HG02852 (cell line): ENCODE measurements around the gene LMO3.

ENCODE experiments used
- ATAC-seq: cut with Tn5 transposase; IDR thresholded peaks from one replicate; pipeline ENCODE4 v1.9.1; 2021; ENCODE audit warnings: mild to moderate bottlenecking, moderate library complexity; ENCODE audit not compliant: unreplicated experiment

Gene LMO3

DNA sequence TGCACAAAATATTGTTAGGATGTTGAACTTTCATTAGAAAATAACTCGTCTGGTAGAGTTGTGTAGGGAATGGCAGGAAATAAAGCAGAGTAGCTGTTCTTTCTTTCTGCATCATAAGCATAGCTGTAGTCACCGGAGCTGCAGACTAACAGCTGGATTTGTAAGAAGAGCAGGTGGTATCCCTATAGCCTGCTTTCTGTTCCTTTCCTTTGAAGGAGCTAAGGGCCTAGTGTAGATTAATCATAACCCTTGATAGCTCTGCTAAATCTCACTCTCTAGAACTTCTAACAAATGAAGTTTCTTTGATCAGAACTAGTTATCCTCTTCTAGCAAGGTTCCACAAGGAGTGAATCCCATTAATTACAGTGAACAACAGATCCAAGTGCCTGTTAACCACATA, 3.5 kb downstream of the LMO3 start:
- ATAC-seq: no peak

DNA sequence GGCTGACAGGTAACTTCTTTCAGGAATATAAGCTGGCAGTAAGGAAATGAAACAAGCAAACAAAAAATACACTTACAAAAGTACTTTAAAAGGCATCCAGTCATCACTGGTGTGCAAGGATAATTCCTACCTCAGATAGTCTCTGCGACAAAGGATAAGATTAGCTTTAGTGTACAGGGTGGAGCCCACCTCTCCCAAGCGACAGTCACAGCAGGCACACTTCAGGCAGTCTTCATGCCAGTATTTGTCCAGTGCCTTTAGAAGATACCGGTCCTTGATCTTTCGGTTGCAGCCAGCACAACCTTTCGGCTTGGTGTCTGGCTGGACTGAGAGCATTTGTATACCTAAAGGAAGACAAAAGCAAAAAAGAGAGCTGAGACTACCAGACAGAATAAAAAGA, 5.4 kb downstream of the LMO3 start:
- ATAC-seq: no peak

DNA sequence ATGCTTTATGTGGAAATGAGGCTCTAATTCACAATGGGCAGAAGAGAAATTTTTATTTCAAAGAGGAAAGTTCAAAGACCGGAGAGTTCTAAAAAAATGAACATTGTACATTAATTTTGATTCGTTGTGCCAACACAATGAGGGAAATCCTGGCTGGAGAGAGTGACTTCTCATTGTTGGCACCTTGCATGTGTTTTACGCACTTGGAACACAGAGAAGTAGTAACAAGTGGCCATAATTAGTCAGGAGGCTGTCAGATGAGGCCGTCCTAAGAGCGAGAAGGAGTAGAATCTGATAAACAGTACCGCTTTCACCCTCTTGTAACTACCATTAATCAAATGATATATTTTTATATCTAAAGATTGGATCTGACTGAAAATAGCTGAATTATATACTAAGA, 6.9 kb downstream of the LMO3 start:
- no peak for ATAC-seq

DNA sequence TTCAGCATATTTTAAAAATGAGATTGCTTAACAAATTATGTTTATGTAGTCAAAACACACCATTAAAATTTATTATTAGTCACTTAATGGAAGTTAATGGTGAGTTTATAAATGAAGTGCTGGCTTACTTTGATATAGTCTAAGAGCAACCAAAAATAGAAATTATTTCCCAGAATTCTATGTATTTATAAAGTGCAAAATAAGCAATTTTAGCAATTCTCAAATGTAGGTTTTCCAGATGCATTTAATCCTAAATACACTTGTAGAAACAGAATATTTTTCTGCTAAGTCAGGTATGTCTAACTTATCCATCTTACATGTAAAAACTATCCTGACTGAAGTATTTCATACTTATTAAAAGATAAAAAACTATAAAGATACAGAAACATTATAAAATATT, 11.2 kb downstream of the LMO3 start:
- no peak for ATAC-seq

DNA sequence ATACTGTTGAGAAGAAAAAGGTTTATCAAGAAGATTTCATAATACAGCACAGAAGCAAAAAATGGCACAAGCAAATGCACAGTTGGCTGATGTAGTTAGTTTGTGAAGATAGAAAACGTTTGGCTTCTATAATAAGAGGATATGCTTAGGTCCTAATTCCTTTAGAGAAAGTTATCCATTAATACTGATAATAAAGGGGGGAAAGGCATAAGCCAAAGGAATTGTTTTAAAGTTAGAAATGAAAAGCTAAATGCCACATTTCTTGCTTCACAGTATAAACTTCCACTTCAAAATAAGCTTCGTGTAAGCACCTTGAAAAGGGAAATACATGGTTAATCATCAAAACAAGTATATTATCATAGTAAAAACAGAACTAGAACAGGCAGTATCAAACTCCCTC, 12.4 kb downstream of the LMO3 start:
- no peak for ATAC-seq

- ATAC-seq: no peak
Measured at GRCh38 chr12:16590645-16591044, 15.3 kb downstream of the LMO3 start.

GRCh38 chr12:16588812-16589211, 17.1 kb downstream of the LMO3 start:
- ATAC-seq: no peak

- ATAC-seq: no peak
Measured at GRCh38 chr12:16587514-16587913, 18.4 kb downstream of the LMO3 start.

GRCh38 chr12:16587110-16587453, 18.9 kb downstream of the LMO3 start:
- no peak for ATAC-seq

- no peak for ATAC-seq
Measured at GRCh38 chr12:16586350-16587109, 19.4 kb downstream of the LMO3 start.

DNA sequence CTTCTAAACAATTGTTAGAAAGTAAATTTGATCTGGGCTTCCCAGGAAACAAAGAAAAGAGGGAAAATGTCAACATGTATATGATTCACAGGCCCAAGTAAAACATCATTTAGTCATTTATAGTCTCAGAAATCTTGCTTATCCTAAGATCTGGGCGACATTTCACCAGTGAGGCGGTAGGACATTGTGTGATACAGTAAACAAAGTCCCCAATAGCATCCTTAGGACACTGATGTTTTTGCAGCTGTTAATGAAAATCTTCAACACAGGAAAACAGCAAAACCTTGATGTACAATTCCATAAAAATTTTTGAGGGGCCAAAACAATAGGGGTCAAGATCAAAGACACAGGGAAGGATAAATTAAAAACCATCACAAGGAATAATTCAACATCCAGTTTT, 20.2 kb downstream of the LMO3 start:
- ATAC-seq: no peak

GRCh38 chr12:16583969-16584745, 21.8 kb downstream of the LMO3 start:
- no peak for ATAC-seq

GRCh38 chr12:16581416-16581815, 24.5 kb downstream of the LMO3 start:
- ATAC-seq: no peak

GRCh38 chr12:16579041-16579440, 26.9 kb downstream of the LMO3 start:
- no peak for ATAC-seq

DNA sequence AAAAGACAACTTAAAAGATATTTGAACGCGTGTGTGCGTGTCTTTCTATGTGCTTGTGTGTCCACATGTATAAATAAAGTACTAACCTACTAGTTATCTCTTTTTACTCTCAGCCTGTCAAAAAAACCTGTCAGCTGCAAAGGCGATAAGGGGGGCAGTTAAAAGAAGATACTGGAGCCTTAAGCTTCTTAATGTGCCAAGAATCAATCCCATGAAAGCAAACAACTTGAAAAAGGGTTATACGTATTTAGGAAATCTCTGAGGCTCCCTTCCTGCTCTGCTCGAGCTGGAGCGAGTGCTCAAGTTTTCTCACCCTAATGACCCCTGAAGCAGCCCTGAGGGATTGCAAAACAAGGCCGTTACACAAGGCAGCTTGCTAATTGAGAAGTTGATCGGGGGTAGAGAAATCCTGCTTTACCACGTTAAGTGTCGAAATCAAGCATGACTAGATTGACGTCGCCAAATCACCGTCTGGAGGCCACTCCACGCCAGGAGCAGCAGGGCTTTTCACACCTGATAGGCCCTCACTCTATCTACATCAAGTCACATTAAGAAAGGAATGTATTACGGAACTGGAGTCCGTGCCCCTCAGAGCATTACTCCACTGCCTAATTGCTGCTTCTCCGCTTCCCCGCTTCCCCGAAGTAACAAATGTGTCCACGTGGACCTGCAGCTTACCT, 32.4 kb downstream of the LMO3 start:
- no peak for ATAC-seq

GRCh38 chr12:16568873-16569272, 37.1 kb downstream of the LMO3 start:
- no peak for ATAC-seq

DNA sequence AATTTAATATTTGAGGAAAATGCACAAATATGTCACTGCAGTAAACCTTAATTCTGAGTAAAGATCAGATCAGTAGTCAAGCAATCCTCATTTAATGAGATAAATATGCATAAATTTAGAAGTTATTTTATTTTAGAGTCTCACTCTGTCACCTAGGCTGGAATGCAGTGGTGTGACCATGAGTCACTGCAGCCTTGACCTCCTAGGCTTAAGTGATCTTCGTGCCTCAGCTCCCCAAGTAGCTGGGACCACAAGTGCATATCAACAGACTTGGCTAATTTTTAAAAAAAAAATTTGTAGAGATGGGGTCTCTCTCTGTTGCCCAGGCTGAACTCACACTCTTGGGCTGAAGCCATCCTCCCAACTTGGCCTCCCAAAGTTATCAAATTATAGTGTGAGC, 41.3 kb downstream of the LMO3 start:
- ATAC-seq: no peak

GRCh38 chr12:16563504-16563903, 42.5 kb downstream of the LMO3 start:
- no peak for ATAC-seq

DNA sequence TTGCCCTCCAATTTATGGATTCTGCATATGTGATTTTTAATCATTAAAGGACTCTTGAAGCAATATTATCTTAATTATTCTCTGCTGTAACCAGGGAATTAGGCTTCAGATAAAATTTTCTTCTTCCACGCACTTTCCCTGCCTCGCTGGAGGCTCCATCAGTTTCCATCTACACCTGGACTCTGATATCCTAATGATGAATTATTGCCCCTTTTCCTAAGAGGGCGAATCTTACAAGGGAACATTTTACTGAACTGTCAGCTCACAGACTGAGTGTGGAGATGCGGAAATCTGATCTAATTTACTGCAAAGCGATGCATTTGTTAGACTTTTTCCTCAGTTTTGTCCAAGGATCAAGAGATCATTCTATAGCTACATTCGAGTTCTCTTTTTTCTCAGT, 43.0 kb downstream of the LMO3 start:
- no peak for ATAC-seq

- ATAC-seq: no peak
Measured at GRCh38 chr12:16562435-16562834, 43.5 kb downstream of the LMO3 start.

DNA sequence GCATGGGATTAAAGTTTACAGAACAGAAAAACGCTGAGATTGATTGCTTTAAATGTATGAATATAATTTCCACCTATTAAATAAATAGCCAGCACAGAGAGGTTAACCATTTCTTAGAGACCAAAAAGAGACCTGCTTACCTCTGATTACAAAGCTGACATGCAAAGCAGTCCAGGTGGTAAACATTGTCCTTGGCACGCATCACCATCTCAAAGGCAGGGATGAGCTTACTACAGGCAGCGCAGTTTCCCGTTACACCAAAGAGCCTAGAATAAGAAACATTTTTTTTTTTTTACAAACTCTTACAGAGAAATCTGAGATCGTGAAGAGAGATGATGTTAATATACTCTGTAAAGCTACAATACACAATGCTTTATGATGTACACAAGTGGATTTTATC, 45.7 kb downstream of the LMO3 start:
- no peak for ATAC-seq

DNA sequence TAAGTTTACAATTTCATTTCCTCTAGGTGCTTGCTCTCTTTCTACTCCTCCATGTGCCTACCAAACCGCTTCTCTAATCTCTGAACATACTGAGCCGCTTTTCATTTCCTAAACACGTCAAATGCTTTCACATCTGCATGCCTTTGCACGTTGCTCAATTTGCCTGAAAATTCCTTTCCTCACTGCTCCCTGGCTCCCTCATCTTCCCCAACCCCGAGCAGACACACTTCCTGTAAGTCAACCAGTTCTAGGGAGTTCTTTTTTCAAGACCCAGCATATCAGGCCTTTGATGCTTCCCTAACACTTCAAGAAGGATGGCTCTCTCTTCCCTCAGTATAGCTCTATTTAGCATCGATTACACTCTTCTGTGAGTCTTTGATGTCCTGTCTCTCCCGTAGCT, 50.3 kb downstream of the LMO3 start:
- ATAC-seq: no peak
